ENCODE results near the gene ZNF276.

ZNF276 gene

GRCh38 chr16:89720813-89721545, at the start of gene ZNF276, which contains the start of gene VPS9D1:
ZNF276 (plus strand) TSS chr16:89721537; CDS start chr16:89721641, 104 bp downstream.
VPS9D1 (minus strand) TSS chr16:89720898; CDS start chr16:89720861, 37 bp downstream.
- TF ChIP-seq CTCF (IDR thresholded peaks at IDR 0.05) = no peak

- no peak for TF ChIP-seq CTCF (IDR thresholded peaks at IDR 0.05)
Measured at GRCh38 chr16:89672177-89672941, 49.0 kb upstream of the ZNF276 start.

- no peak for TF ChIP-seq CTCF (IDR thresholded peaks at IDR 0.05)
Measured at GRCh38 chr16:89678258-89678657, 43.1 kb upstream of the ZNF276 start.

- TF ChIP-seq CTCF (IDR thresholded peaks at IDR 0.05) = no peak
Measured at GRCh38 chr16:89685916-89686315, 35.4 kb upstream of the ZNF276 start.

GRCh38 chr16:89686520-89687091, 34.7 kb upstream of the ZNF276 start, which contains the start of gene CDK10:
CDK10 (plus strand) TSS chr16:89686689; CDS start chr16:89686711, 22 bp downstream.
- TF ChIP-seq CTCF (IDR thresholded peaks at IDR 0.05) = no peak

- TF ChIP-seq CTCF (IDR thresholded peaks at IDR 0.05) = no peak
Measured at GRCh38 chr16:89687092-89687940, 34.0 kb upstream of the ZNF276 start.

GRCh38 chr16:89688395-89688794, 32.9 kb upstream of the ZNF276 start:
- TF ChIP-seq CTCF (IDR thresholded peaks at IDR 0.05) = no peak

Measured in LNCAP (cell line).